Vagina (tissue), 2 donors: ENCODE results near the gene RPH3AL.

Experiments used
- POLR2A ChIP-seq, 2 donors: fragments of 450-650 bp; IDR thresholded peaks; one replicate each; pipeline ENCODE4 v1.6.1; 2017; ENCODE audit warnings: antibody characterized with exemption in 2 of 2, mild to moderate bottlenecking in 2 of 2, moderate library complexity in 2 of 2
- TF ChIP-seq, protein P1 (sequence below), 3 experiments: fragments of 450-650 bp in 2 of 3; fragments of 200-600 bp in 1 of 3; sonication (generic) in 1 of 3; IDR thresholded peaks; one replicate each; pipeline ENCODE4 v1.5.1; 2017 to 2019; ENCODE audit warnings: antibody characterized with exemption in 3 of 3, mild to moderate bottlenecking in 2 of 3, moderate library complexity in 2 of 3

DNA sequence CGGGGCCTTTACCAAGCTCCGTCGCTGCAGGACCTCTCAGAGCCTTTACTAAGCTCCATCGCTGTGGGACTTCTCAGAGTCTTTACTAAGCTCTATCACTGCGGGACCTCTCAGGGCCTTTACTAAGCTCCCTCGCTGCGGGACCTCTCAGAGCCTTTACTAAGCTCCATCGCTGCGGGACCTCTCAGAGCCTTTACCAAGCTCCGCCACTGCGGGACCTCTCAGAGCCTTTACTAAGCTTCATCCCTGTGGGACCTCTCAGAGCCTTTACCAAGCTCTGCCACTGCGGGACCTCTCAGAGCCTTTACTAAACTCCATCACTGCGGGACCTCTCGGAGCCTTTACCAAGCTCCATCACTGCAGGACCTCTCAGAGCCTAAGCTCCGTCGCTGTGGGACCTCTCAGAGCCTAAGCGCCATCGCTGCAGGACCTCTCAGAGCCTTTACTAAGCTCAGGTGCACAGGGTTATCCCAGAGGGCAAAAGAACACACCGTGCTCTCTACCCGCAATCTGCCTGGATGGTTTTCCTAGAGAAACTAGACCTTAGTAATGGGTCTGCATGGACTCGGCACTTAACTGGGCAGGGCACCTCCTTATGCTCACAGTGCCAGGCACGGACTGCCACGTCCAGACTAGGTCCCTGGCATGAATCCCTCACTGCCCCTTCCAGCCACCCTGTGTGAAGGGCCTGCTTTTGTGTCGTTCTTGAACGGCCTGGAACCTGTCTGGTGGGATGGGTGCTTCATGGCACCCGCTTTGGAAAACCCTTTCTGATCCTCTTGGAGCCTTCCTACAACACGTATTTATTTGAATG is 101.9 kb downstream of the RPH3AL start:
- TF ChIP-seq, protein P1, sequence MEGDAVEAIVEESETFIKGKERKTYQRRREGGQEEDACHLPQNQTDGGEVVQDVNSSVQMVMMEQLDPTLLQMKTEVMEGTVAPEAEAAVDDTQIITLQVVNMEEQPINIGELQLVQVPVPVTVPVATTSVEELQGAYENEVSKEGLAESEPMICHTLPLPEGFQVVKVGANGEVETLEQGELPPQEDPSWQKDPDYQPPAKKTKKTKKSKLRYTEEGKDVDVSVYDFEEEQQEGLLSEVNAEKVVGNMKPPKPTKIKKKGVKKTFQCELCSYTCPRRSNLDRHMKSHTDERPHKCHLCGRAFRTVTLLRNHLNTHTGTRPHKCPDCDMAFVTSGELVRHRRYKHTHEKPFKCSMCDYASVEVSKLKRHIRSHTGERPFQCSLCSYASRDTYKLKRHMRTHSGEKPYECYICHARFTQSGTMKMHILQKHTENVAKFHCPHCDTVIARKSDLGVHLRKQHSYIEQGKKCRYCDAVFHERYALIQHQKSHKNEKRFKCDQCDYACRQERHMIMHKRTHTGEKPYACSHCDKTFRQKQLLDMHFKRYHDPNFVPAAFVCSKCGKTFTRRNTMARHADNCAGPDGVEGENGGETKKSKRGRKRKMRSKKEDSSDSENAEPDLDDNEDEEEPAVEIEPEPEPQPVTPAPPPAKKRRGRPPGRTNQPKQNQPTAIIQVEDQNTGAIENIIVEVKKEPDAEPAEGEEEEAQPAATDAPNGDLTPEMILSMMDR (IDR thresholded peaks at IDR 0.05), result no peak
- no peak for TF ChIP-seq POLR2A (IDR thresholded peaks at IDR 0.05)
